ENCODE results near the gene NUDT13. TPM values are rescaled to one million over a fixed set of nuclear protein-coding genes. Genes with fewer than 3 reads are reported as not detected.
A peak's percentile ranks its signal among the peaks of the same experiment; 100 is the strongest.

The NUDT13 gene
- polyA plus RNA-seq (2011; rRNA removed) (1.7 and 2.2 TPM in 2 replicates), polyA minus RNA-seq (2011; rRNA and poly(A)+ RNA removed) (0.51 and 0.71 TPM in 2 replicates)

DNA sequence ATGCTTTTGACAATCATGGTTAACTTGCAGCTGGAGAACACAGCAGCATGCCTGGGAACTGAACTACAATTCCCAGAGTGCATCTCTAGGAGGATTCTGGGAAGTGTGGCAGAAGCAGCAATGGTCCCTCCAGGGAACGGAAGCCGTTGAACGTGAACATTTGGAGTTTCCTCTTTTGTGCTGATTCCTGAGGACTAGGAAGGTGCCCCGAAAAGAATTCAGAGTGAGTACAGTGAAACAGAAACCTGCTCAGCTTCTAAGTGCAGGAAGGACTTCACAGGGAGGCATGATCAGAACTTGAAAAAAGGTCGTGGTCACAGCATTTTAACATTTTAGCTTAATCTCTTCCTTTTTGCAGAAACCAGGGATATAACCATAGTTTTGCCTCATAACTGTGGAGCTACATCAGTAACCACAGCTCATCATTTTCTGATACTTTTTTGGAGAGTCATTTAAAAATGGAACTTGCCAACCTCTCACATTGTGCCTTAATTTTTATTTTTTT, at the start of gene NUDT13:
Gene NUDT13 (plus strand): TSS at position 111 of the 505 bp plus-strand sequence. CDS start 3,911 bp downstream, outside the sequence.
- Histone ChIP-seq H3K27me3 (ENCODE audit: control insufficient read depth, insufficient read depth, low read length) (no peaks in the 10 kb centered on the region), H3K36me3 (ENCODE audit: control insufficient read depth, insufficient read depth, low read length) (no peaks in the 10 kb centered on the region), H3K4me3 (ENCODE audit: low read depth, low read length) (peak within 1 kb of the TSS; percentile 49)
- DNase-seq (ENCODE audit: low read depth): no peak
- TF ChIP-seq, protein P1, sequence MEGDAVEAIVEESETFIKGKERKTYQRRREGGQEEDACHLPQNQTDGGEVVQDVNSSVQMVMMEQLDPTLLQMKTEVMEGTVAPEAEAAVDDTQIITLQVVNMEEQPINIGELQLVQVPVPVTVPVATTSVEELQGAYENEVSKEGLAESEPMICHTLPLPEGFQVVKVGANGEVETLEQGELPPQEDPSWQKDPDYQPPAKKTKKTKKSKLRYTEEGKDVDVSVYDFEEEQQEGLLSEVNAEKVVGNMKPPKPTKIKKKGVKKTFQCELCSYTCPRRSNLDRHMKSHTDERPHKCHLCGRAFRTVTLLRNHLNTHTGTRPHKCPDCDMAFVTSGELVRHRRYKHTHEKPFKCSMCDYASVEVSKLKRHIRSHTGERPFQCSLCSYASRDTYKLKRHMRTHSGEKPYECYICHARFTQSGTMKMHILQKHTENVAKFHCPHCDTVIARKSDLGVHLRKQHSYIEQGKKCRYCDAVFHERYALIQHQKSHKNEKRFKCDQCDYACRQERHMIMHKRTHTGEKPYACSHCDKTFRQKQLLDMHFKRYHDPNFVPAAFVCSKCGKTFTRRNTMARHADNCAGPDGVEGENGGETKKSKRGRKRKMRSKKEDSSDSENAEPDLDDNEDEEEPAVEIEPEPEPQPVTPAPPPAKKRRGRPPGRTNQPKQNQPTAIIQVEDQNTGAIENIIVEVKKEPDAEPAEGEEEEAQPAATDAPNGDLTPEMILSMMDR (IDR thresholded peaks at IDR 0.05; ENCODE audit: insufficient read depth, low read depth, low read length): no peak
- ChIA-PET CTCF (interaction anchor here (0.7 to 1.7 kb wide), 4 partner anchors 11 to 528 kb away, joined by 3 to 6 read pairs (median 4); partner anchors contain the start of gene P4HA1), POLR2A (interaction anchor here (0.9 kb wide), 1 partner anchor 13 kb away, joined by 4 read pairs; the partner anchor contains the start of gene P4HA1)

DNA sequence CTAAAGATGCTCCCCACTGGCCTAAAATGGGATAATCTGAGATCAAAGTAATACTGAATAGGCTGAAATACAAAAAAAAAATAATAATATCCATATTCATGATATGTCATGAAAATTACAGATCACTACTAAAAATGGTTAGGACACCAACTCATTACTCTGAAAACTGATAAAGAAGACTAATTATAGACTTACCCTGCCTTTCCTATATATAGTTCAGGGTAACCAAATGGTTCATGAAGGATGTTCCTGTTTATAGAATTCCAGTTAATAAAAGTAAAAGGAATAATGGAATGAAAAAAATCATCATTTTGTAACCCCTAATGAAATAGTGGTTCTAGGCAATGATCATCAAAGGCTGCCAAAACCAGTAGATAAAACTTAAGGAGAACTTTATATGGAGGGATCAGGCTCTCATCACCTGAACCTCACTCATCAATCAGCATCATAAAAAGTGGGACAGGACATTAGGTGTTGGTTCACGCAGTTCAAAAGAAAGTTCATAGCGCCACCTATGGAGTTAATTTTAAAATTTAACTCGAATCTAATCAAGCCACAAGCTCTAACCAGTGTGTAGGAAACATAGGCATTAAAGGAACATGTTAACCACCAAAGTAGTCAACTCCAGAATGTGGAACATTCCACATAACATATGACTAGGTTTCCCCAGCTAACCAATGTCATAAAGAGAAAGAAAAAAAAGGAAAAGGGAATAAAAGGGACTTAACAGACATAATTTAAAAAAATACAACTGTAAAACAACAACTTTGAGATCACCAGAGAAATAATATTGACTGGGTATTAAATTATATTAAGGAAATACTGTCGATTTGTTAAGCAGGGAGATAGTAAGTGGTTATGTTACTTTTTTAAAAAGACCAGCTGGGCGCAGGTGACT, 49.3 kb upstream of the NUDT13 start:
- TF ChIP-seq, protein P1 (IDR thresholded peaks at IDR 0.05; ENCODE audit: insufficient read depth, low read depth, low read length): peak; percentile 38; the same call in 1 of the 2 replicates
- H3K27me3 ChIP-seq (ENCODE audit: control insufficient read depth, insufficient read depth, low read length): no peaks in the 10 kb centered on the region
- POLR2A ChIA-PET: no interaction called here
- CTCF ChIA-PET: interaction anchor here (0.6 to 2.4 kb wide), 8 partner anchors 9 to 696 kb away, joined by 3 to 8 read pairs (median 4); no protein-coding TSS in a partner anchor
- peaks cover 7% of the 10 kb centered on the region for H3K36me3 ChIP-seq (ENCODE audit: control insufficient read depth, insufficient read depth, low read length)
- no peak overlapping the region for H3K4me3 ChIP-seq (ENCODE audit: low read depth, low read length)
- DNase-seq (ENCODE audit: low read depth): no peak

DNA sequence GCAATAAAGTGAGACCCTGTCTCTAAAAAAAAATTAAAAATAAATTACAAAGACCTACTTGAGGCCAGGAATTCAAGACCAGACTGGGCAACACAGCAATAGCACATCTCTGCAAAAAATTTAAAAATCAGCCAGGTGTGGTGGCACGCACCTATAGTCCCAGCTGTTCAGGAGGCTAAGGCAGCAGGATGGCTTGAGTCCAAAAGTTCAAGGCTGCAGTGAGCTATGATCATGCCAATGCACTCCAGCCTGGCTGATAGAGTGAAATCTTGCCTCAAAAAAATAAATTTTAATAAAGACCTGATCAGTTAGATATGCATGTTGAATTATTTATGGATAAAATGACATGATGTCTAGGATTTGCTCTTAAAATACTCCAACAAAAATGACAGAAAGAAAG, 48.5 kb upstream of the NUDT13 start:
- no peak for DNase-seq (ENCODE audit: low read depth)
- Histone ChIP-seq H3K27me3 (ENCODE audit: control insufficient read depth, insufficient read depth, low read length) (no peaks in the 10 kb centered on the region), H3K4me3 (ENCODE audit: low read depth, low read length) (no peak overlapping the region), H3K36me3 (ENCODE audit: control insufficient read depth, insufficient read depth, low read length) (peaks cover 11% of the 10 kb centered on the region)
- POLR2A ChIA-PET: no interaction called here
- TF ChIP-seq, protein P1 (IDR thresholded peaks at IDR 0.05; ENCODE audit: insufficient read depth, low read depth, low read length): no peak
- CTCF ChIA-PET: interaction anchor here (0.6 to 2.4 kb wide), 8 partner anchors 8 to 697 kb away, joined by 3 to 8 read pairs (median 4); no protein-coding TSS in a partner anchor

DNA sequence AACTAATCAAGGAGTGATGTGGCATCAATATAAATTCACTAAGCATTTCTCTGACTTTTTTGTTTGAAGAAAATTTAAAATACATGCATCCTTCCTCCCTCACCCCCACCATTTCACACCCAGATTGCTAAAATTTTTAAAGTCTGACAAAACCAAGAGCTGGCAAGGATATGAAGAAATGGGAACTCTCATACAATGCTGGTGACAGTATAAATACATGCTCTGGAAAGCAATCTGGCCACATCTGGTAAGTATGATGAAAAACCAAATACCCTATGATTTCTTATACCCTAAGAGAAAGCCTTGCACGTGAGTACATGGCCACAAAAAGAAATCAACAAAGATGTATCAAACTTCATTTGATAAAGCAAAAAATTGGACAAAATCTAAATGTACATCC, 44.8 kb upstream of the NUDT13 start:
- no peaks in the 10 kb centered on the region for H3K27me3 ChIP-seq (ENCODE audit: control insufficient read depth, insufficient read depth, low read length)
- H3K4me3 ChIP-seq (ENCODE audit: low read depth, low read length): no peak overlapping the region
- peaks cover 17% of the 10 kb centered on the region for H3K36me3 ChIP-seq (ENCODE audit: control insufficient read depth, insufficient read depth, low read length)
- CTCF ChIA-PET: no interaction called here
- POLR2A ChIA-PET: interaction anchor here (0.6 kb wide), 1 partner anchor 12 kb away, joined by 4 read pairs; no protein-coding TSS in a partner anchor
- TF ChIP-seq, protein P1 (IDR thresholded peaks at IDR 0.05; ENCODE audit: insufficient read depth, low read depth, low read length): no peak
- no peak for DNase-seq (ENCODE audit: low read depth)

DNA sequence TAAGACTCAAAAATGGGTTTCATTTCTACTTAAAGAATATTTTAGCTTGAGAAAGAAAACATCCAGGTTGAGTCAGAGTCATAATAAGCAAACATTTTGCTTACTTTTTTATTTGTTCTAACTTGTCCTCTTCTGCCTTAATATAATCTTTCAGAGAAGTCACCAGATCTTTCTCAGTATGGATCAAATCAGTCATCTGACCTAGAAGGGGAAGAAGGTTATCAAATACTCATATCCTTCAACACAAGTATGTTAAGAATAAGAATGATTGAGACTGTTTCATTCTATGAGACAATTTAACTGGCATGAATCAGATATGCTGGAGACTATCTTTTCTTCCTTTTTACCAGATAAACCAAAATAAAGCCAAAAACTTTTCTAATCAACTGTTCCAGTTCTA, 36.6 kb upstream of the NUDT13 start:
- TF ChIP-seq, protein P1 (IDR thresholded peaks at IDR 0.05; ENCODE audit: insufficient read depth, low read depth, low read length): no peak
- ChIA-PET POLR2A (no interaction called here), CTCF (no interaction called here)
- peaks cover 12% of the 10 kb centered on the region for H3K36me3 ChIP-seq (ENCODE audit: control insufficient read depth, insufficient read depth, low read length)
- no peak for DNase-seq (ENCODE audit: low read depth)
- H3K27me3 ChIP-seq (ENCODE audit: control insufficient read depth, insufficient read depth, low read length): no peaks in the 10 kb centered on the region
- no peak overlapping the region for H3K4me3 ChIP-seq (ENCODE audit: low read depth, low read length)

Data from BJ (cell line).